Stimulated activated CD4-positive, alpha-beta T cell treated with anti-CD3 and anti-CD28 coated beads, Interleukin-2, amount 100 ng/mL, for 48 hours (primary cell): ENCODE measurements around the gene SIK2.
A peak's percentile ranks its signal among the peaks of the same experiment; 100 is the strongest.

Source experiments
- DNase-seq, 2 donors: peaks; one replicate each; pipeline ENCODE4 v3.0.0-alpha.2; 2020

The SIK2 gene

GRCh38 chr11:111582881-111583280 is 19.4 kb upstream of the SIK2 start:
- no peak for DNase-seq

DNA sequence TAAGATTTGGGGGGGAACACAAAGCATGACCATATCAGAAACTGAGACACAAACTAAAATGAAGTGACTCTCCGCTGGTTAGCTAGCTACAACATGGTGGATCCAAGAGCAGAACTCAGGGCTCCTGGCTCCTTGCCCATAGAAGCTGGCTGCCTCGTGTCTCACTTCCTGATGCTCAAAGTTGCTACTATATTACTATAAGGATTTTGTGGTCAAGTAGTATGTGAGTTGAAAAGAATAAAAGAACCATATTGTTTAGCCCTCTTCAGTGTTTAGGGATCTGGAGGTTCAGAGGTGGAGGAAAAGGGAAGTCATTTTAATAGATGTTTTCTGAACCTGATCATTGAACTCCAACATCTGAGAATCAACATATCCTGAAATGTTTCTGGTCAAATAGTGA is 16.9 kb upstream of the SIK2 start:
- DNase-seq, result no peak

DNA sequence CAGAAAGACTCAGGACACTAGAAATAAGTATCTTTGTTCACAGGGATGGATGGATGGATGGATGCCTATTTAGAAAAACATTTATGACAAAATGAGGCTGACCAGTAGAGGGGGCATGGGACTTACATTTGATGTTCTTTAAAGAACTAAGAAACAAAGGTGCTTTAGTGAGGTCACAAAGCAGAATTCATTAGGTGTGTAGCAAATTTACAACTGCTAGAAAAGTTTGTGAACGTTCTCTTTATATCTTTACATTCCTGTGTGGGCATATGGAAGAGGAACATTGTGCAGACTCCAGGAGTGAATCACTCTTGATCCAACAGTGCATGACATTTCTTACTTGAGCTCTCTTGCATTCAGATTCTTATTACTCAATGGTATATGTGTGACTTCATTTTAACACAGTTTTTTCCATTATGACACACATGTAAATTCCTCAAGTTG is 15.8 kb upstream of the SIK2 start:
- peak; percentile 5 to 36 for DNase-seq

- no peak for DNase-seq
Observed at GRCh38 chr11:111589114-111589513, 13.1 kb upstream of the SIK2 start.

- DNase-seq, result no peak
Observed at GRCh38 chr11:111589886-111590499, 12.3 kb upstream of the SIK2 start.

GRCh38 chr11:111591187-111591960 is 10.9 kb upstream of the SIK2 start:
- no peak for DNase-seq

GRCh38 chr11:111592491-111592890 is 9.8 kb upstream of the SIK2 start:
- DNase-seq, result no peak

GRCh38 chr11:111596319-111596718 is 5.9 kb upstream of the SIK2 start:
- no peak for DNase-seq

GRCh38 chr11:111598148-111598547 is 4.1 kb upstream of the SIK2 start:
- DNase-seq, result no peak

DNA sequence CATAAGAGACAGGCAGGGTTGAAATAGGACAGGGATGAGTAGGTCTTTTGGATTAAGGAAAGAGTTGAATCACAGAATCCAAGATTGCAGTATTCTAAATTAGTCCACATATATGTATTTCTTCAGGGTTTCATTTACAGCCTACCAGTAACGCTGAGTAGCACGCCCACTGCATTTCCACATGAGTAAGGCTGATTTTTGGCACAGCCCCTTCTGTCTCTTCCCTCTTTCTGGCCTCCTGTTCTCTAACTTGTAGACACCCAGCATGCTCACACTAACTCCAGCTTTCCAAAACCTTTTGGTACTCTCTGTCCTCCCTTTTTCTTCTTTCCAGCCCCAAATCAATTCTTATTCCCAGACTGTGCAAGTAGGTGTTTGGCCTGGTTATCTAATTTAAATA is 3.7 kb upstream of the SIK2 start:
- no peak for DNase-seq

DNA sequence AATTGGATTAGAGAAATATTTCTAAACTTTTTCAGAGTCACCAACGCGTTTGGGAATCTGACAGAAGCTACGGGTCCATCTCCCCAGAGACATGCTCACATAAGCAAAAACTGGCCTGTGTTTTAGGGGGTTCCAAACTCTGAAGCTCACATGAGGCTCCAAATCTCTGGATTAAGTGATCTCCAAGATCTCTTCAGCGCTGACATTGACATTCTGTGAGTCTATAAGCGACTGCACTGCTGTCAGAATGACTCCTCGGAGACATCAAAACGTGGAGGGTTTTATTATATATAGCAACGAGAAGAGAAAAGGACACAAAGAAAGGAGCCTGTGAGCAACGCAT is 642 bp upstream of the SIK2 start:
- no peak for DNase-seq

- peak in 1 of 2 donors; percentile 13 for DNase-seq
Observed at GRCh38 chr11:111602865-111603610, 789 bp downstream of the SIK2 start.

DNA sequence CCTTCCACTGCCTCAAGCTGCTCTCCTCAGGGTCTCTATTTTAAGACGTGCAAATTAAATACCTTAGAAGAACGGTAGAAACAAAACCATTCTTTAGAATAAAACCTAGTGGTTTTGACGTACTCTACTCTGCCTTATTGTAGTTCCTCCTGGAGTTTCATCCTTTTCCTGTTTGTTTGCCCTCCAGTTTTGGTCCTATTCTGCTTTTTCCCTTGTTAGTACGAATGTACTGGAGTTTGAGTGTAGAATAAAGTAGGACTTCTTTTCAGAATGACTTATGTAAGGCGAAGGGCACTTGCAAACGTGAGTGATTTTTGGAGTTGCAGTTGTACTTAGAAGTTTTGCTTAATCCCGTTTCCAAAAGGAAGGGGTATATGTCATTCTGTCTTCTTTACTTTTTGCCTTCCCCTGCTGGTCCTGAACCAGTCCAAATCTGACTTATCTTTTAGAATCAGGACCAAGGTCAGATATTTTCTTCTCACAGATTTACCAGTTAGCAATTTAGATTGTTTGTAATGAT is 1.4 kb downstream of the SIK2 start:
- no peak for DNase-seq

- DNase-seq, result no peak
Observed at GRCh38 chr11:111604392-111605009, 2.3 kb downstream of the SIK2 start.

- no peak for DNase-seq
Observed at GRCh38 chr11:111605681-111606080, 3.4 kb downstream of the SIK2 start.

DNA sequence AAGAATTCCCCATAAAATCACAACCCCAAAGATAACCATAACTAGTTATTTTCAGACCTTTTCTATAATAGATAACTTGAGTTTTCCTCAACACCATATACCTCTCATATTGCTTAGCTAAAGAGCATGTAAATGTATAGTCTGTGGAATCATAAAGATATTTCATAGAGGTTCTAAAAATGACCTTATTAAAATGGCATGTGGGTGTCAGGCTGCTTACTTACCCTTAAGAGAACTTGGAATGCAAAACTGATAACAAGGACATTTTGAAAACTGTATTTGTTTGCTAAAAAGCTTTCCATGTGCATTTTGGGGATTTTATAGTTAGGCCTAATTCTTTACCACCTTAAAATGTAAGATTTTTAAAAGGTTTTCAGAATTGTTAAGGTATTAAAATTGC is 4.7 kb downstream of the SIK2 start:
- no peak for DNase-seq

DNA sequence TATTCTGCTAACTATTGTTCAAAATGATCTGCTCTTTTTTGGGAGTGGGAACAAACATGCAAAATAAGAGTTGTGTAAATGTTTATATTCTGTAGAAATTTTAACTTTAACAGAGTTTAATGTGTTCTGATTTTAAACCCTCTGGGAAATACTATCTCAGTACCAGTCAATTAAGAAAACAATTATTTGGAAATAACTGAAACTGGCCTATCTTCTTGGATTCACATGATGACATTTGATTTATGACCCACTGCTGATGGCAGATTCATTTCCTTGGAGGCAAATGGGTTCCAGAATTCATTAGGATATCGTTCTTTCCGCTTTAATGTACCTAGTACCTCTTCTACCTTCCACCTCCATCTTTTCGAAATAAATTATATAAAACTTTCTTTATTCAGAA is 5.5 kb downstream of the SIK2 start:
- no peak for DNase-seq

DNA sequence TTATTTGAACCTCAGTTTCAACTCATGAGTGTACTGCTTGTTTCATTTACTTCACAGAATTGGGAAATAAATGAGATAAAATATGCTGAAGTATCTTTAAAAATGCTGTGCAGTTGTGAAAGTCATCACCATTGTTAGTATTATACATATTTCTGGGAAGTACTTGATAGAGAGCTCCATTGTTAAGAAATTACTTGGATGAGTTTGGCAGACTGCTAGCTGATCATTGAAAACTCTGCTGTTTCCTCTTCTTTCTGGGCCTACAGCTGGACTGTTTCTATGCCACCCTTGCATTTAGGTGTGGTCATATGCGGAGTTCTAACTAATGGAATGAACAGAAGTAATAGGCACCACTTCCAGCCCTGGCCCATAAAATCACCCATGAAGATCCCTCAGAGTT is 10.0 kb downstream of the SIK2 start:
- DNase-seq, result no peak

DNA sequence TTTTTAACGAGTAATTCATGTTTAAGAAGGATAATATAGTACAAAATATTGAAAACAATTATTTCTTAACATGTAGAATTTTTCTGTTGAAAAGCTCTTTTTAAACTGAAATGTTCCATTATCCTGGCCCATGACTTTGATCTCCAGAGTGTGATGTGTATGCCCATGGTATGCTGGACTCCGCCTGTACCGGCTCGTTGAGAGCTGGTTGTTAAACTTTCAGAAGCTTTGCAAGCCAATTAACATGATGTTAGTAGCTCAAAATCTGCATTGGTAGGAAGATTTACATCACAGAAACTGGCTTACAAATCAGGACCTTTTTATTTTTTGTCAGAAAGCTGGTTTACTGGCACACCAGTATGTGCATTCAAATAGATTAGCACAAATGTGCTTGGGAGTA is 15.0 kb downstream of the SIK2 start:
- DNase-seq, result no peak

DNA sequence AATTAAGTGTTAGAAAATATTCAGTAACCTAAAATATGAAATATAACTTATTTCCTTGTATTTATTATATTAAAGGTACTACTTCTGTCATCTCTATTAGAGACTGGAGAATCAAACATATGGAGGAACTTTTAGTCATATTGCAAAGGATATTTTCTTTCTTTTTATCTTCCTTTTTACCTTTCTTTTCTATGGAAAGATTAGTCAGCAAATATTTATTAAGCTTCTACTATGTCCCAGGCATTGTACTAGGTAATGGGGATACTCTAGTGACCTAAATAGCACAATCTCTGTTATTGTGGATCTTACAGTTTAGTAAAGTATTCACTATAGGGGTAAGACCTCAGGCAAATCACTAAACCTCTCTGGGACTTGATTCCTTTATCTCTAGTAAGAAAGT is 18.3 kb downstream of the SIK2 start:
- DNase-seq, result no peak

DNA sequence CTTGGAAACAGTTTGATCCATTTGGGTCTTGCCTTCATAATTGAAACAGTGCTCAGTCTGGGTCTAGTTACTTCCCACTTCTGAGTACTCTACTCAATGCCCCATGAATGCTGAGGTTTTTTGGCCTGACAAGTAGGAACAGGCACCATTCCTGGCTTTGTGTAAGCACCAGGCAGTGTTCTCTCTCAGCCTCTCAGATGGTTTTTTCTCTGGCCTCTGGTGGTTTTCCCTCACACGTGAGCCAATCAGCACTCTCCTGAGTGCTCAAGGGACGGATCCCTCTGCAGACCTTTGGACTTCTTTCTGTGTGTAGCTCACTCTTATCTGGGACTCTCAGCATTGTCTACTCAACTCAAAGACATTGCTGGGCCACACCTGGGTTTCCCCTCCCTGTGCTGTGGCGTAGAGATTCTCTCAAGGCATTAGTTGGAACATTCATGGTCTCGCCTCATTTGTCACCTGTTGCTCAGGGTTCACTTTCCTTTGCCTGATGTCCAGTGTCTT is 21.3 kb downstream of the SIK2 start:
- no peak for DNase-seq

GRCh38 chr11:111624608-111625007 is 22.4 kb downstream of the SIK2 start:
- DNase-seq, result no peak

GRCh38 chr11:111627591-111627990 is 25.3 kb downstream of the SIK2 start:
- no peak for DNase-seq
